Fibroblast of the conjunctiva (primary cell): ENCODE results near the gene SNCB.
A peak's percentile ranks its signal among the peaks of the same experiment; 100 is the strongest.

ENCODE experiments used
- DNase-seq: peaks from one replicate; pipeline ENCODE4 v3.0.0-alpha.2; 2010; ENCODE audit warnings: low read depth

SNCB gene

GRCh38 chr5:176660860-176661641 lies 30.7 kb upstream of the SNCB start:
- DNase-seq: peak; percentile 35

GRCh38 chr5:176660530-176660859 lies 30.2 kb upstream of the SNCB start:
- DNase-seq: no peak

GRCh38 chr5:176659860-176660461 lies 29.6 kb upstream of the SNCB start:
- DNase-seq: no peak

GRCh38 chr5:176659512-176659839 lies 29.1 kb upstream of the SNCB start:
- no peak for DNase-seq

GRCh38 chr5:176658817-176659511 lies 28.6 kb upstream of the SNCB start:
- no peak for DNase-seq

- DNase-seq: peak; percentile 51
Measured at GRCh38 chr5:176658007-176658599, 27.8 kb upstream of the SNCB start.

- no peak for DNase-seq
Measured at GRCh38 chr5:176656467-176656990, 26.2 kb upstream of the SNCB start.

- no peak for DNase-seq
Measured at GRCh38 chr5:176654856-176655255, 24.5 kb upstream of the SNCB start.

- no peak for DNase-seq
Measured at GRCh38 chr5:176653401-176654385, 23.4 kb upstream of the SNCB start.

- no peak for DNase-seq
Measured at GRCh38 chr5:176652136-176652535, 21.8 kb upstream of the SNCB start.

GRCh38 chr5:176651472-176651980 lies 21.2 kb upstream of the SNCB start:
- DNase-seq: no peak

- DNase-seq: no peak
Measured at GRCh38 chr5:176650354-176650884, 20.1 kb upstream of the SNCB start.

GRCh38 chr5:176648474-176649194 lies 18.3 kb upstream of the SNCB start:
- no peak for DNase-seq

GRCh38 chr5:176647843-176648473 lies 17.6 kb upstream of the SNCB start:
- no peak for DNase-seq

- peak; percentile 99 for DNase-seq
Measured at GRCh38 chr5:176647030-176647842, 16.9 kb upstream of the SNCB start, which contains the start of gene TSPAN17. Gene TSPAN17, plus strand, starts transcription at chr5:176647484. Its CDS starts 132 bp downstream, at chr5:176647616.

GRCh38 chr5:176646707-176647029 lies 16.3 kb upstream of the SNCB start:
- no peak for DNase-seq

- no peak for DNase-seq
Measured at GRCh38 chr5:176646049-176646706, 15.8 kb upstream of the SNCB start.

GRCh38 chr5:176644878-176645670 lies 14.7 kb upstream of the SNCB start:
- DNase-seq: no peak
